ENCODE measurements around the gene CDK18. TPM values are rescaled to one million over a fixed set of nuclear protein-coding genes. Genes with fewer than 3 reads are reported as not detected.

The CDK18 gene
- polyA plus RNA-seq, 1 donor from 2014 or later, result not detected

- no peak overlapping the region for H3K27ac ChIP-seq (ENCODE audit: low read length)
- H3K9me2 ChIP-seq (ENCODE audit: insufficient read depth, low read length), result no peaks in the 10 kb centered on the region
- no peak overlapping the region for H2AFZ ChIP-seq (ENCODE audit: low read depth, low read length)
- no peak overlapping the region for H3K9ac ChIP-seq (ENCODE audit: low read length)
- H3K4me2 ChIP-seq (ENCODE audit: low read length), result no peak overlapping the region
- H3K27me3 ChIP-seq (ENCODE audit: insufficient read depth, low read depth, low read length), result peaks cover 59% of the 10 kb centered on the region
- no peak overlapping the region for H3K4me3 ChIP-seq (ENCODE audit: low read length)
- H4K20me1 ChIP-seq (ENCODE audit: insufficient read depth), result no peaks in the 10 kb centered on the region
- H3K36me3 ChIP-seq (ENCODE audit: insufficient read depth, low read length), result no peaks in the 10 kb centered on the region
- H3K9me3 ChIP-seq (ENCODE audit: low read length), result no peaks in the 10 kb centered on the region
- H3K79me2 ChIP-seq (replicated peaks; ENCODE audit: insufficient read depth, low read length), result no peaks in the 10 kb centered on the region
- TF ChIP-seq REST (IDR thresholded peaks at IDR 0.05; ENCODE audit: borderline replicate concordance), result no peak
- no peak for TF ChIP-seq POLR2AphosphoS5 (IDR thresholded peaks at IDR 0.05)
- no peak for TF ChIP-seq EZH2 (IDR thresholded peaks at IDR 0.05; ENCODE audit: borderline replicate concordance, insufficient read depth, low read length, poor library complexity, severe bottlenecking)
- TF ChIP-seq CTCF (IDR thresholded peaks at IDR 0.05; ENCODE audit: poor library complexity, severe bottlenecking), result no peak
- no peak for TF ChIP-seq EP300 (conservative IDR thresholded peaks at IDR 0.05; ENCODE audit: poor library complexity, severe bottlenecking)
- TF ChIP-seq RAD21 (conservative IDR thresholded peaks at IDR 0.05), result no peak
- no peak for TF ChIP-seq TAF1 (IDR thresholded peaks at IDR 0.05; ENCODE audit: low read depth)
- TF ChIP-seq SMC3 (conservative IDR thresholded peaks at IDR 0.05; ENCODE audit: poor library complexity), result no peak
- TF ChIP-seq MXI1 (conservative IDR thresholded peaks at IDR 0.05; ENCODE audit: poor library complexity, severe bottlenecking), result no peak
- no peaks in the 10 kb centered on the region for H3F3A ChIP-seq (ENCODE audit: insufficient read depth, low read length, poor library complexity, severe bottlenecking)
Measured at GRCh38 chr1:205570796-205571537, 66.5 kb downstream of the CDK18 start.

- H4K20me1 ChIP-seq (ENCODE audit: insufficient read depth), result no peaks in the 10 kb centered on the region
- H3K79me2 ChIP-seq (replicated peaks; ENCODE audit: insufficient read depth, low read length), result no peaks in the 10 kb centered on the region
- H3K4me2 ChIP-seq (ENCODE audit: low read length), result no peak overlapping the region
- no peak overlapping the region for H2AFZ ChIP-seq (ENCODE audit: low read depth, low read length)
- H3K27me3 ChIP-seq (ENCODE audit: insufficient read depth, low read depth, low read length), result peaks cover 51% of the 10 kb centered on the region
- H3K9me3 ChIP-seq (ENCODE audit: low read length), result no peaks in the 10 kb centered on the region
- TF ChIP-seq REST (IDR thresholded peaks at IDR 0.05; ENCODE audit: borderline replicate concordance) (no peak), TAF1 (IDR thresholded peaks at IDR 0.05; ENCODE audit: low read depth) (no peak), RAD21 (conservative IDR thresholded peaks at IDR 0.05) (no peak), EP300 (conservative IDR thresholded peaks at IDR 0.05; ENCODE audit: poor library complexity, severe bottlenecking) (no peak), CTCF (IDR thresholded peaks at IDR 0.05; ENCODE audit: poor library complexity, severe bottlenecking) (no peak), SMC3 (conservative IDR thresholded peaks at IDR 0.05; ENCODE audit: poor library complexity) (no peak), POLR2AphosphoS5 (IDR thresholded peaks at IDR 0.05) (no peak), MXI1 (conservative IDR thresholded peaks at IDR 0.05; ENCODE audit: poor library complexity, severe bottlenecking) (no peak), EZH2 (IDR thresholded peaks at IDR 0.05; ENCODE audit: borderline replicate concordance, insufficient read depth, low read length, poor library complexity, severe bottlenecking) (no peak)
- no peaks in the 10 kb centered on the region for H3K36me3 ChIP-seq (ENCODE audit: insufficient read depth, low read length)
- H3K27ac ChIP-seq (ENCODE audit: low read length), result no peak overlapping the region
- H3F3A ChIP-seq (ENCODE audit: insufficient read depth, low read length, poor library complexity, severe bottlenecking), result no peaks in the 10 kb centered on the region
- no peak overlapping the region for H3K4me3 ChIP-seq (ENCODE audit: low read length)
- no peak overlapping the region for H3K9ac ChIP-seq (ENCODE audit: low read length)
- H3K9me2 ChIP-seq (ENCODE audit: insufficient read depth, low read length), result no peaks in the 10 kb centered on the region
Measured at GRCh38 chr1:205571747-205572146, 67.3 kb downstream of the CDK18 start.

Measured in neural cell (in vitro differentiated cells).